Ammon's horn (tissue), 1 donor: ENCODE results near the gene C5orf24.
A peak's percentile ranks its signal among the peaks of the same experiment; 100 is the strongest.
"Not testable (repeated sequence)": the region's sequence is repeated elsewhere in the genome, so short reads cannot be mapped to it uniquely, and the experiment has no call there.

Experiments
- DNase-seq: peaks from one replicate; pipeline ENCODE4 v3.0.0-alpha.2; 2016; ENCODE audit warnings: low spot score

C5orf24 gene

DNA sequence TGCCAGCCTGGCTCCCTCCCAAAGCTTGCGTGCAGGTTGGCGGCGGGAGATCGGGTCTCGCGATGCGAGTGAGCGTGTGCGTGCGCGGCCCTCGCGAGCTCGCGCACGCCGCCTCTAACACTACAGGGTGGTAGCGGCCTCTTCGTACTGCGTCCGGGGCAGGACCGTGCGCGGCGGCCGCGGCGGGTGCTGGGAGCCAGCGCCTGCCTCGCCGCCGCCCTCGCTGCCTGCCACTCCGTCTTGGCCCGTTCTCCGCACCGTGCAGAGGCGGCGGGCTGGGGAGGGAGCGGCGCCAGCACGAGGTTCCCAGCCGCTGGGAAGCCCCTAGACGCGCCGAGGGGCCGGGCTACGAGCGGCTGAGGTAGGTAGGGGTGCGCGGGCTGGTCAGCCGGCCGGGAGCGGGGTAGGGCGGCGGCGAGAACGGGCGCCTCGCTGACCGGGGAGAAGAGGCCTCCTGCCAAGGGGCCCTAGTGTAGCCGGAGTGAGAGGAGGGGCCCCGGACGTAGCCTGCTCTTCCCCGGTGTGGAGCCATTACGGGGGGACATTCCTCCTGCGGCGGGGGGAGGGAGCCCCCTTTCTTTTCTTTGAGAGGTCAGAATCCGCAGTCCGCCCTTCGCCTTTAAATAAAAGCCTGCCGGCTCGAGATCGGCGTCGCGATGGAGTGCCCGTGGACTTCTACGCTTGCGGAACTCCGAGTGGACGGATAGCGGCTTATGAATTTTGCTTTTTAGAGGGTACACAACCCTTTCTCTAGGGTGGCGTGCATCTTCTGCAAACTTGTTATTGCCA, at the start of gene C5orf24:
Gene C5orf24, plus strand, starts transcription at position 117 of the 789 bp plus-strand sequence. CDS start 8,933 bp downstream, outside the sequence.
- peak; percentile 97 for DNase-seq

DNA sequence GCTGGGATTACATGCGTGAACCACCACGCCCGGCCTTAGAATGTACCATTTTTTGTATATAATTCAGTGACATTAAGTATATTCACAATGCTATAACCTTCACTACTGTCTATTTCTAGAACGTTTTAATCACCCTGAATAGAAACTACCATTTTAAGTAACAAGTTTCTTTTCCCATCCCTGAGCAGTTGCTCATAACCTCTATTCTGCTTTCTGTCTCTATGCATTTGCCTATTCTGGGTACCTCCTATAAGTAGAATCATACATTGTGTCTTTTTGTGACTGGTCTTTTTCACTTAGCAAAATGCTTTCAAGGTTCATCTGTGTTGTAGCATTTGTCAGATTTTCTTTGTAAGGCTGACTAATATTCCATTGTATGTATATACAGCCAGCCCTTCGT, 47.3 kb upstream of the C5orf24 start:
- no peak for DNase-seq

DNA sequence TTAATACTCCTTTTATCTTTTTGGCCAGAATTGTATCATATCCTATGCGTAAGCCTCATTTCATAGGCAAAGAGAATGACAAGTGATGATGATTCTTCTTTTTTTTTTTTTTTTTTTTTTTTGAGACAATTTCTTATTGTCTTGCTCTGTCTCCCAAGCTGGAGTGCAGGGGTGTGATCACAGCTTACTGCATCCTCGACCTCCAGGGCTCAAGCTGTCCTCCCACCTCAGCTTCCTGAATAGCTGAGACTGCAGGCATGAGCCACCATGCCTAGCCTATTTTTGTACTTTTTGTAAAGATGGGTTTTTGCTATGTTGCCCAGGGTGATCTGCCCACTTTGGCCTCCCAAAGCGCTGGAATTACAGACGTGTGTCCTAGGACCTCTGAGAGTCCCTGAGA, 41.9 kb upstream of the C5orf24 start:
- DNase-seq = no peak

DNA sequence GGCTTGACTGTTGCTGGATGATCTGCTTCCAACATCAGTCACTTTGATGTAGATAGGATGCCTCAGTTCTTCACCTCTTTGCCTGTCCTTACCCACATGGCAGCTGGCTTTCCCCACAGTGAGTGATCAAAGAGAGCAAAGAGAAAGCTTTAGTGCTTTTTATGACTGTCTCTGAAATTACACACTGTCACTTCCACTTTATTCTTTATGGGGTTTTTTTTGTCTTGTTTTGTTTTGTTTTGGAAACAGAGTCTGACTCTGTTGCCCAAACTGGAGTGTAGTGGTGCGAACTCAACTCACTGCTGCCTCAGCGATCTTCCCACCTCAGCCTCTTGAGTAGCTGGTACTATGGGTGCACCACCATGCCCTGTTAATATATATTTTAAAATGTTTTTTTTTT, 32.4 kb upstream of the C5orf24 start:
- no peak for DNase-seq

DNA sequence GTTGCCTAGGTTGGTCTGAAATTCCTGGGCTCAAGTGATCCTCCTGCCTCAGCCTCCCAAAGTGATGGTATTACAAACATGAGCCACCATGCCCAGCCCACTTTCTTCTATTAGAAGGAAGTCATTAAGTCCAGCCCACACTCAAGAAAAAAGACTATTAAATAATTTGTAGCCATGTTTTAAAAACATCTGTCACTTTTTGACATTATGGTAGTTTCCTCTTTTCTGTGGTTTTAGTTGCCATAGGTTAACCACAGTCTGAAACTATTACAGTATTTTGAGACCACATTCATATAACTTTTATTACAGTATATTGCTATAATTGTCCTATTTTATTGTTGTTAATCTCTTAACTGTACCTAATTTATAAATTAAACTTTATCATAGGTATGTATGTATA, 31.9 kb upstream of the C5orf24 start:
- DNase-seq = no peak

DNA sequence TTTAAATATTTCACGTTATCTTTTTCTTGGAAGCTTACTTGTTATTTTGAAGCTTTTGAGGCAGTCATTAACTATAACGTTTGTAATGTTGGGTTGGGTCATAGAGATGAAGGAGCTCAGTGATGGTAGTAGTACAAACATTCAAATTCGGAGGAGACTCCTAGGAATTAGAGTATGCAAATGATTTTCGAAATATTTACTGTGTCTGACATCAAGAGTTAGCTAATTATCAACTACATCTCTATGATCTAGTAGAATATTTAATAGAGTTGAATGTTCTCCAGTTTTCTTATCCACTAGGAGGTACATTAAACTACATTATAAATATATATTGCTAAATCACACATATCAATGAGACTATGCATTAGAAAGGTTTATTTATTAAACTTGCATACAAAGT, 28.8 kb upstream of the C5orf24 start:
- DNase-seq = no peak

DNA sequence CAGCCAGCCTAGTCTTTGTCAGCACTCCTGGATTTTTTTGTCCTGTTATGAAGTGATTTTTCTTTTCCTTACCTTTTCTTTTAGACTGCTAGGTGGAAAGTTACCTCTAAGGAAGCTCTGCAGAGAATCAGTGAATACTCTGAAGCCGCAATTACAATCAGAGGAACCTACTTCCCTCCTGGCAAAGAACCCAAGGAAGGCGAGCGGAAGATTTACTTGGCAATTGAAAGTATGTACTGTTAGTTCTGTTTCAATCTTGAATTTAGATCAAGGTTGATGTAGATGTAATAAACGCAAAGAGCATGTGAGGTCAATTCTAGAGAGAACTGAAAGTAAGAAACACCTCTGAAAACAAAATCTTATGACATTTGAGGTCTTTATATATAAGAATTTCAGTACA, 27.0 kb upstream of the C5orf24 start:
- DNase-seq = no peak

DNA sequence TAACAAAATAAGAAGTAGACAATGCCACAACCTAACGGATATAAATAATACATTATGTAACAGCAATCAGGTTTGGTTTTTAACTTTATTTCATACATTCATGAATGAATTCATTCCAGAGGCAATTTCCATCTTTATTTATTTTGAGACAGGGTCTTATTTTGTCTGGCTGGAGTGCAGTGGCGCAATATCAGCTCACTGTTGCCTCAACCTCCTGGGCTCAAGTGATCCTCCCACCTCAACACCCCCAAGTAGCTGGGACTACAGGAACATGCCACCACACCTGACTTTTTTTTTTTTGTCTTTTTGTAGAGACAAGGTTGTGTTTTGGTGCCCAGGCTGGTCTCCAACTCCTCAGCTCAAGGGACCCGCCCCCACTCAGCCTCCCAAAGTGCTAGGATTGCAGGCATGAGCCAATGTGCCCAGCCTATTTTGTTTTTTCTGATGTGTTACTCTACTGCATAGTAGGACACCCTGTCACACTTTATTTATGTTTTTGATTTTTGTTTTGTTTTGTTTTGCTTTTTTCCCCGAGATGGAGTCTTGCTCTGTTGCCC, 26.3 kb upstream of the C5orf24 start:
- no peak for DNase-seq

DNA sequence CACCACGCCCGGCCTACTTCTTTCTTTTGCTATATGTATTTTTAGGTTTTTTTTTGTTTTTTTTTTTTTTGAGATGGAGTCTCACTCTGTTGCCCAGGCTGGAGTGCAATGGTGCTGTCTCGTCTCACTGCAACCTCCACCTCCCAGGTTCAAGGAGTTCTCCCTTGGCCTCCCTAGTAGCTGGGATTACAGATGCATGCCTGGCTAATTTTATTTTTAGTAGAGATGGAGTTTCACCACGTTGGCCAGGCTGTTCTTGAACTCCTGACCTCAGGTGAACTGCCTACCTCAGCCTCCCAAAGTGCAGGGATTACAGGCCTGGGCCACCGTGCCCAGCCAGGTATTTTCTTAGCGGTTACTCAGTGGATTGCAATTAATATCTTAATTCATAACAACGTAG, 23.9 kb upstream of the C5orf24 start:
- DNase-seq = no peak

DNA sequence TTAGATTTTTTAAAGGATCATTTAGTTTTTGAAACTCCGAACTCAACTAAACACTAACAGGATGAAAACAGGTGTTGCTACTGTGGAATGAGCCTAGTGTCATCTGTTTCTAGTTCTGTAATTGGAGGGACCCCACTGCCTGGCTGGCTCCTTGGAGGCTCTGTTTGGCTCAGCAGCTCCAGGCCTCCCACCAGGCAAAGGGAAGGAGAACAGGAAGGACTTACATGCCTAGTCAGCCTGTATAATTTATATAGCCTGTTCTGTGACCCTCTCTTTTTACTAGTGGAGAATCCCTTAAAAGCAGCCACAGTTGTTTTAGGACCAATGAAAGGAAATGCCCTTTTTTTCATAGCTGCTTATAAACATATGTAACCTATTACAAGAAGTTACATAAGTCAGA, 21.1 kb upstream of the C5orf24 start:
- no peak for DNase-seq

DNA sequence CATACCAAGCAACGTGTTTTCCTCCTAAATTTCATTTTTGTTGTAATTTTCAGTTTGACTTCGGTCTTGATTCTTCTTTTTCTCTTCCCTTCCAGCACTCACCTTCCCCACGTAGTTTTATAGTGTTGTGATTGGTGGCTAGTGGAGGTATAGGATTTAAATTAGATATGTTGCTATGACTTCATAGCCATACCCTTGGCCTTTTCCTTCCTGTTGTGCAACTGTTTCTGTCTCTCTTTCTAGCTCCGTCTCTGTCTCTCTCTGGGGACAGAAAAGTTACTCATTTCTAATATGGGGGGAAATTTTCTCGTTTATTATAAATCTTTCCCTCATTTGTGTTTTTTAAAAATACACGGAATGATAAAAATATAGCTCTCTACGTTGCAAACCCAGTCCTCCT, 20.6 kb upstream of the C5orf24 start:
- DNase-seq = no peak

DNA sequence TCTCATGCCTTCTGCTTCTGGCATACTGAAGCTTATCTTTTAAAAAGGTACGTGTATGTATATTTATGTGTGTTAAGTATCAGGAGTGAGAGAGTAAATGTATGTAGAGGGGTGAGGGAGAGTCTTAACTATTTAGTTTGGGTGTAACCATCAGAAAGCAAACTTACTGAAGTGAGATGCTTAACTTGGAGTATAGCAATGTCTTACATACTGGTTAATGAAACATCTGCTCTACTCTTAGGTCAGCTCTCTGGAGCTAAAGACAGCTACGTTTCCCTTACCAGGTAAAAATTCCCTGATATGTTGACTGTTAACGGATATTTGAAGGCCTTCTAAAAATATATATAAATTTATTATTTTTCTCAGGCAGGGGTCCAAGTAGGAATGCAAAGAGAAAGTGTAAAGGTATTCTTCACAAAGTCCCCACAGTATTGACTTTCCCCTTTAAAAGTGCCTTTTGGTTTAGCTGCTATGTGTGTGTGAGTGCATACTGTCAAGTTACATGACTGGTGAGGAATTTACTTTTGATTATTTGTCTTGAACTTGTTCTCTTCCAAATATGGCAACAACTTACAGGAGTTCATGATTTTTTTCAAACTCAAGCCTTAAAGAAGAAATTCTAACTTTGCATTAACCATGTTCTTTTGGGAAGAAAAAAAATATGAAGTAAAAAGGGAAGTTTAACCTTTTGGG, 12.3 kb upstream of the C5orf24 start:
- DNase-seq = no peak

DNA sequence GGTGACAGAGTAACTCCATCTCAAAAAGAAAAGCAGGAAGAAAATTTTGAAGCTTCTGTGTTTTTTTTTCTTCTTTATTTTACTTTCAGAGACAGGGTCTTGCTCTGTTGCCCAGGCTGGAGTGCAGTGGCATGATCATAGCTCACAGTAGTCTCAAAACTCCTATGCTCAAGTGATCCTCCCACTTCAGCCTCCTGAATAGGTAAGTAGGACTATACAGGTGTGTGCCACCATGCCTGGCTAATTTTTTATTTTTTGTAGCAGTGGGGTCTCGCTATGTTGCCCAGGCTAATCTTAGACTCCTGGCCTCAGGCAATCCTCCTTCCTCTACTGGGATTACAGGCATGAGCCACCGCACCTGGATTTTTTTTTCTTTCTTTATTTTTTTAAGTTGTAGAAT, 10.1 kb upstream of the C5orf24 start:
- no peak for DNase-seq

DNA sequence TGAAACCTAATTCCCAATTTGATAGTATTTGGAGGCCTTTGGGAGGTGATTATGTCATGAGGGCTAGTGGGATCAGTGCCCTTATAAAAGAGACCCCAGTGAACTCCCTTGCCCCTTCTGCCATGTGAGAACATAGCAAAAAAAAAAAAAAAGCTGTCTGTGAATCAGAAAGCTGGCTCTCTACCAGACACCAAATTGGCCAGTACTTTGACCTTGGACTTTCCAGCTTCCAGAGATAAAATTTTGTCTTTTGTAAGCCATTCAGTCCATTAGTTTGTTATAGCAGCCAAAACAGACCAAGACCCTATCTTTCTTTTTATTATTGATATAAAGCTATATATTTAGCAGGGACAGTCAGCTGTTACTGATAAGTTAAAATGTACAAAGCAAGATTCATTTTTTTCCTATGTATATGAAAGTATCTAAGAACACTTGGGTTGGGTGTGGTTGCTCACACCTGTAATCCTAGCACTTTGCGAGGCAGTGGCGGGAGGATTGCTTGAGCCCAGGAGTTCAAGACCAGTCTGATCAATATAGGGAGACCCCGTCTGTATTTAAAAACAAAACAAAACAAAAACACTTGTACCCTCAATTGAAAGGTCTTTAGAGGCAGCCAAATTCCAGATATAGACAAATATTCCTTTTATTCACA, 8.1 kb upstream of the C5orf24 start:
- no peak for DNase-seq

DNA sequence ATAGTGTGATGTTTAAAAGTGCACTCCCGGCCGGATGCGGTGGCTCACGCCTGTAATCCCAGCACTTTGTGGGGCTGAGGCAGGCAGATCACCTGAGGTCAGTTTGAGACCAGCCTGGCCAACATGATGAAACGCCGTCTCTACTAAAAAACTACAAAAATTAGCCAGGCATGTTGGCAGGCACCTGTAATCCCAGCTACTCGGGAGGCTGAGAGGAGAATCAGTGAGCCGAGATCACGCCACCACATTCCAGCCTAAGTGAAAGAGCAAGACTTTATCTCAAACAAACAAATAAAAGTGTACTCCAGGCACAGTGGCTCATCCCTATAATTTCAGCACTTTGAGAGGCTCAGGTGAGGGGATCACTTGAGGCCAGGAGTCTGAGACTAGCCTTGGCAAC, 7.4 kb upstream of the C5orf24 start:
- not testable (repeated sequence) for DNase-seq

DNA sequence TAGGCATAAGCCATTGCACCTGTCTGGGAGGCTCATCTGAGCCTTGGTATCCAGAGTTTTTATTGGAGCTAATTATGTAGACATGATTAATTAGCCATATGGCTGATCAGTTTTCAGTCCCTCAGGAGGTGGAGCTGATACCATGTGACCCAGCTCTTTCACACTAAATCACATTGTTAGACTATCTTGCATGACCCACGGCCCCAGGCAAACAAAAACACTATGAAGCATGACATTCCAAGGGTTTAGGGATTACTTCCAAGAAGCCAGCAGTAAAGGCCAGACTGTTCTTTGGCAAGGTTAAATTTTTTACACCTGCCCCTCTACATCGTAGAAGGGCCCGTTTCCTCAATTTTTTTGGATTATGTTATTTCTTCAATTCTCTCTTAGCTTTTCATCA, 5.0 kb upstream of the C5orf24 start:
- no peak for DNase-seq

DNA sequence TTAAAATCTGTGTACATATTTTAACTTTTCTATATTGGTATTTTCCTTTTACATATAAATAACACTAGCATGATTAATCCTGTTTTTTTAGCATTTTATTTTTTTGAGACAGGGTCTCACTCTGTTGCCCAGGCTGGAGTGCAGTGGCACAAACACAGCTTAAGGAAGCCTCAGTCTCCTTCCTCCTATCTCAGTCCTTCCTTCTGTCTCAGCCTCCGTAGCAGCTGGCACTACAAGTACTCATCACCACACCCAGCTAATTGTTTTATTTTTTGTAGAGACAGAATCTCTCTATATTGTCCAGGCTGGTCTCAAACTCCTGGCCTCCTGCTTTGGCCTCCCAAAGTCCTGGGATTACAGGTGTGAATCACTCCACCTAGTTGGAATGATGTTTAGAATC, 1.5 kb upstream of the C5orf24 start:
- DNase-seq = no peak

DNA sequence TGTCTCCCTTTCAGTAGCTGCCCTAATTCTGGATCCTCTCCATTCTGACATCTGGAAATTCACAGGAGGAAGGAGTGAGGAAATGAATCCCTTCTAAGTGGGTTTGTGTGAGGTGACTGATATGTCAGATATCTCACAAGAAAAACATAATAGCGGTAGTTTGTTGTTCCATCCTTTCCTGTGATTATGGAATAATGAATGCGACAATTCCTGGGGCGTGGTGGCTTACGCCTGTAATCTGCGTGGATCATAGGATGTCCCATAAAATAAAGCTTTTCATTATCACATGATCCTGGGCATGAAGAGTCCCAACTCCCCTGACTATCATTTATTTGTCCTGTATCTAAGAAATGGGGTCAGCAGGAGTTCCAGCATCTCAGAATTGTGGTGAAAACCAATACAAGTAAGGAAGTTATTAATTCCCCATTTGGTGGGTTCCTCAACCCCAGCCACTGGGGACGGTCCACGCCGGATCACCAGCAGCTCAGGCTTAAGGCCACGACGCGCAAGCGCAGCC, 375 bp upstream of the C5orf24 start:
- DNase-seq = no peak

DNA sequence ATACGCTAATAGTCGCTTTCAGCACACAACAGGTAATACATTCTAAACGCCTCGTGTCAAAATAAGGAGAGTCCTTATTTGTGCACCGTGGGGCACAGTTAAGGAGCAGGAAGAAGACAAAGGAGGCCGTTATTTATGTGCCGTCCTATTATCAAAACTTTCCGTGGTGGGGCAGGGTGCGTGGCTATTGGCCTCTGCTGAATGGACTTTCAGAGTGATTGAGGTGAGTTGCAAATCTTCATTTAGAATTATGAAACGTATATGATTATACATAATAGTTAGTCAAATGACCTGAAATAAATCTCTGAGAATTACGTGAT, 833 bp downstream of the C5orf24 start:
- DNase-seq = no peak

DNA sequence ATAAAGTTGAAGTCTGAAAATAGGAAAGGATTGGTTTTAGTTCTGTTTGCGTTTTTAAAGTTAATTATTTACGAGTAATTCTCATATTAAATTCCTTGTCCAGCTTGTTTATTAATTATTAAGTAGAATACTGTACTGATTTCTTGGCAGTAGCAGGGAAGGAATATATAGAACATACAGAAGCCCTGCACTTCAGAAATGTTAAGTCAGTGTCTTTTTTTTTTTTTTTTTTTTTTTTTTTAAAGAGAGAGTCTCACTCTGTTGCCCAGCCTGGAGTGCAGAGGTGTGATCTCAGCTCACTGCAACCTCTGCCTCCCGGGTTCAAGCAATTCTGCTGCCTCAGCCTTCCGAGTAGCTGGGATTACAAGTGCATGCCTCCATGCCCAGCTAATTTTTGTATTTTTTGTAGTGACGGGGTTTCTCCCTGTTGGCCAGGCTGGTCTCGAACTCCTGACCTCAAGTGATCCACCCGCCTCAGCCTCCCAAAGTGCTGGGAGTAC, 3.7 kb downstream of the C5orf24 start:
- DNase-seq = not testable (repeated sequence)

DNA sequence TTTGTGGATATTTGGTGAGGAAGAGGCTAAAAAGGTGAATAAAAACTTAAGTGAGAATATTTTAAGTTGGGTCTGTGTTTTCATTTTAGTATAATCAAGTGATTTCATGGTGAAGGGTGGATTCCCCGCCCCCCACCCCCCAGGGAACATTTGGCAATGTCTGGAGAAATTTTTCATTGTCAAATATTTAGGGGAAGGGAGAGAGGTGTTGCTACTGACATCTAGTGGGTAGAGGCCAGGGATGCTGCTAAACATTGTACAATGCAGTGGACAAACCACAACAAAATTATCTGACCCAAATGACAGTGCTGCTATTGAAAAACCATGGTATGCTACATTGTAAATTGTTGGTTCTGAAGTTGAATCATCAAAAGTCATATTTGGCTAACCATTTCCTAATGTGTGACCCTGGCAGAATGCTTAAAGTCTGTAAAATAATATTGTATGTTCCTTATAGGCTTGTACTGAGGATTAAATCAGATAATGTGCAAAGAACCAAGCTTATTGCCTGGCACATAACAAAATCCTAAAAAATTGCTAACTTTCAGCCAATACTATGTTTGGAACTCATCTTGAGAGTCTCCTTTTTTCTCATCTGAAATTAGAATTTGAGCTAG, 5.6 kb downstream of the C5orf24 start:
- DNase-seq = no peak

DNA sequence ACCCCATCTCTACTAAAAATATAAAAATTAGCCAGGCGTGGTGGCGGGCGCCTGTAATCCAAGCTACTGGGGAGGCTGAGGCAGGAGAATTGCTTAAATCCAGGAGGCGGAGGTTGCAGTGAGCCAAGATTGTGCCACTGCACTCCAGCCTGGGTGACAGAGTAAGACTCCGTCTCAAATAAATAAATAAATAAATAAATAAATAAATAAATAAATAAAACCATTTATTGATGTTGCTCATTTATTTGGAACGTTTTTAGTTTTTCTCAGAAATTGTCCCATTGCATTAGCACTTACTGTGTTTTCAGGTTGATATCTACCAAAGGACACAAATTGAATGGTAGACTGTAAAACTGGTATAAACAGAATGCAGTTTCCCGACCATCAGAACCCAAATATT, 10.7 kb downstream of the C5orf24 start:
- DNase-seq = not testable (repeated sequence)
